Measurements from ENCODE around the gene MUC20.
A peak's percentile ranks its signal among the peaks of the same experiment; 100 is the strongest.

Gene MUC20

DNA sequence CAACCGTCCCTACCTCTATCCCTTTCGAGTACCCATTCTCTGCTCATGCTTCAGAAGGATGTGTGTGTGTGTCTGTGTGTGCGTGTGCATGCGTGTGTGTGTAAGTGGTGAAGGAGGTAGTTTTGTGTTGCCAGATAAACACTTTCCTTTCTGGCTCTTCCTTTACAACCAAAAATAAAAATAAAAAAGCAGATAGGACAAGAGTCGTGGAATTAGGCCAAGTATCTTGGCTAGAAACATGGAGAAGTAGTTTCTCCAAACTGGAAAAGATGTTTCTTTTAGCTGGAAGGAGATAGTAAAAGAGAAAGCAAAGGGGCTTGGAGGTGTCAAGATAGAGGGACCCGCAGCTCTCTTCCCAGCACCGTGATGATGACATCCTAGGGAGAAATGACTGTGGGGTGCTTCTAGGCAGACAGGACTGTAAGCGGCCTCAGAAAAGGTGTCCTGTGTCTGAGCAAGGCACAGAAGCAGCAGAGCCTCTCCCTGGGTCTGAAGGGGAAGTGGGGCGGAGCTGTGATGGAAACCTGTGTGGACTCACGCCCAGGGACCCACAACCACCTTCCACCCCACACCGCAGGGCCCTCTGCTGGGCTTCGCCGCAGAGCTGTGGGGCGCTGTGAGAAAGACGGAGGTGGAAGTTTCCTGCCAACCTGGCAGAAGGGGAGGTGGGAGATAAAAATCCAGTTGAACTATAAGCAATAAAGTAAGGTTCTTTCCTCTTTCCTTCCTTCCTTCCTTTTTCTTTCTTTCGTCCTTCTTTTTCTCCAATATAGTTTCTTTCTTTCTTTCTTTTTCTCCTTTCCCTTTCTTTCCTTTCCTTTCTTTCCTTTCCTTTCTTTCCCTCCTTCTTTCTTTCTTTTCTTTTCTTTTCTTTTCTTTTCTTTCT, 35.3 kb downstream of the MUC20 start:
- peak in 1 of 2 donors; percentile 28 for DNase-seq (ENCODE audit: low read depth in 2 of 2)

DNA sequence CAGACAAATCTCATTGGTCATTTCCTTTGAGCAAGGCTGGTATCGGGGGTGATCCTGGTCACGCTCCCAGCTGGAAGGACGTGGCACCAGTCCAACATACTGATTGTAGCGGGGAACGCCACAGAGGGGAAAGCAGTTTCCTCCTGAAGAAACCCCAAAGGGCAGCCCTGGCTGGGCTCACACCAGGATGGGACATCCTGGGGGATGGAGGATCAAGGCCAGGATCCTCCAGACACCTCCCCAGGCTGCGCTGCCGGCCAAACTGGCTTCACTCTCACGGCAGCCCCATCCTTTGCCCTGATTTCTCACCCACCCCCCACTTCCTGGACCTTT, 36.6 kb downstream of the MUC20 start:
- no peak for DNase-seq (ENCODE audit: low read depth in 2 of 2)

DNA sequence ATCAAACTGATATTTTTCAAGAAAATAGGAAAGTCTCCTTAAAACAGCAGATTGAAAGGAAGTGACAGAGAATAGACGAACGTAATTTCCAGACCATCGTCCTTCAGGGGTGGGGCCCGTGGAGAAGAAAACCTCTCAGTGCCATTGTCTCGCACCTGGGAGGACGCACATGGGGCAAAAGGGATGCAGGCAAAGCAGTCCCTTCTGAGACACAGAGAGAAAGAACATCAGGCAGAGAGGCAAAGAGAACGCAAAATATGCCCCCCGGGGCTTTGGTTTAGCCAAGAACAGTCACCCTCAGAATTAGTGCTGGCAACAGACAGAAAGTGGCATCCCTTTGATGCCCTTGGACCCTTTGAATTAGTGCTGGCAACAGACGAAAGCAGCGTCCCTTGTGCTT, 37.0 kb downstream of the MUC20 start:
- no peak for DNase-seq (ENCODE audit: low read depth in 2 of 2)

DNA sequence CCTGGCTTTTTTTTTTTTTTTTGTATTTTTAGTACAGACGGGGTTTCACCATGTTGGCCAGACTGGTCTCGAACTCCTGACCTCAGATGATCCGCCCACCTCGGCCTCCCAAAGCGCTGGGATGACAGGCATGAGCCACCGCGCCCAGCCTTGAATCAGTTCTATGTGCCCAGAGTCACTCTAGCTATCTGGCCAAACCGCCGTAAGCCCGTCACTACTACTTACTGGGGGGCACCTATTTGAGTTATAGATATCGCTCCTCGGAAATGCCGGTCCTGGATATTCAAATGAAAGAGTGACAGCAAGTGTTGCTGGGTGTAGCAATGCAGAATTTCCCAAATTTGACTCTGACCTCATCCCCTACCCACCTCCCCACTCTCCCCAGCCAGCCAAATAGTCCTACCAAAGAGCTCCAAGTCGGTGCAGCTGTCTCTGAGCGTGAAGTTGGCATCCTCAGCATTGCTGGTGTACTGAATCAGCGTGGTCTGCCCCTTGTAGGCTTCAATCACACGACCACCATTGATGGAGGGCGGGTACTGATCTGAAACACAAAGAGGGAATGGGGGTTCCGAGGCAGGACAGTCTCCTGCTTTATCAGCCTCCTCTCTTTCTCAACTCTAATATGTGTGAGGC, 38.1 kb downstream of the MUC20 start:
- DNase-seq (ENCODE audit: low read depth in 2 of 2) = no peak

DNA sequence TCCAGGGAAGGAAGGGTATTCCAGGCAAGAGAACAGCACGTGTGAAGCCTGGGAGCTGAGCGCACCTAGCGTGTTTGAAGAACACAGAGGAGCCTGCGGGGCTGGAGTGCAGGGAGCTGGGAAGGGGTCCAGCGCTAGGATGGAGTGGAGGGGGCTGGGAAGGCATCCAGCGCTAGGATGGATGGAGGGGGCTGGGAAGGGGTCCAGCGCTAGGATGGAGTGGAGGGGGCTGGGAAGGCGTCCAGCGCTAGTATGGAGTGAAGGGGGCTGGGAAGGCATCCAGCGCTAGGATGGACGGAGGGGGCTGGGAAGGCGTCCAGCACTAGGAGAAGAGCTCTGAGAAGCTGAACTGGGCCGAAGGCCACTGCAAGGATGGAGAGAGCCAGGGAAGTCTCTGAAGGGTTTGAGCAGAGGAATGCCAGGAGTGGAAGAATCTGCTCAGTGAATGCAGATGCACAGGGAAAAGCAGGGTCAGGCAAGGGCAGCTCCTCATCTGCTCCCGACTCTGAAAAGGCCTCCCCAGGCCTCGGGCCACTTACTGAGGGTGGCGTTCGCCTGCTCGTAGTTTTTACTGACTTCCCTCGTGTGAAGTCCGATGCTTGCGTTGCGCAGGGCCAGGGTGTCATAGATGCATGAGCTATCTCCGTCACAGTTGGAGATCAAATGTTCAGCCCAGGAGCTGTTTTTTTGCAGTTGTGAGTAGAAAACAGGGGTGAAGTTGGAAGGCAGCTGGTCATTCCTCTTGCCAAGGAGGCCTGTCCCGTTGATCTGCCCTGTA, 39.8 kb downstream of the MUC20 start:
- DNase-seq (ENCODE audit: low read depth in 2 of 2) = no peak

DNA sequence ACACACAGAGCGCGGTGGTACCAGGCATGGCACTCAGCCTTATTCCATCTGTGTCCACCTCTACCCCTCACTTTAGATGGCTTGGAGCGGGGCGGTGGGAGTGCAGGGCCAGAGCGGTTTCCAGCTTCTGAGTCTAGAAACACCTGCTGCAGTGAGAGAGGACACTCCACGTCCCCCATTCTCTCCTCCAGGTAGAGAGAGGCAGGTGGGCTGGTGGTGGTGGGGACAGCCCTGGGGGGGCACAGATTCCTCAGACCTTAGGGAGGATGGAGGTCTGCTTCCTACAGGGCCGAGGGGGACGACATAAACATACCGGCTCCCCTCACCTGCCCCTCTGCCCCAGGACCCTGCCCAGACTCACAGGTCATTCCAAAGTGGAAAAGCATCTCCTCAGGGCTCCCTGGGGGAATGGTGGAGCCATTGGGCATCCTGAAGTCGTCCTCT, 40.4 kb downstream of the MUC20 start:
- DNase-seq (ENCODE audit: low read depth in 2 of 2) = no peak

DNA sequence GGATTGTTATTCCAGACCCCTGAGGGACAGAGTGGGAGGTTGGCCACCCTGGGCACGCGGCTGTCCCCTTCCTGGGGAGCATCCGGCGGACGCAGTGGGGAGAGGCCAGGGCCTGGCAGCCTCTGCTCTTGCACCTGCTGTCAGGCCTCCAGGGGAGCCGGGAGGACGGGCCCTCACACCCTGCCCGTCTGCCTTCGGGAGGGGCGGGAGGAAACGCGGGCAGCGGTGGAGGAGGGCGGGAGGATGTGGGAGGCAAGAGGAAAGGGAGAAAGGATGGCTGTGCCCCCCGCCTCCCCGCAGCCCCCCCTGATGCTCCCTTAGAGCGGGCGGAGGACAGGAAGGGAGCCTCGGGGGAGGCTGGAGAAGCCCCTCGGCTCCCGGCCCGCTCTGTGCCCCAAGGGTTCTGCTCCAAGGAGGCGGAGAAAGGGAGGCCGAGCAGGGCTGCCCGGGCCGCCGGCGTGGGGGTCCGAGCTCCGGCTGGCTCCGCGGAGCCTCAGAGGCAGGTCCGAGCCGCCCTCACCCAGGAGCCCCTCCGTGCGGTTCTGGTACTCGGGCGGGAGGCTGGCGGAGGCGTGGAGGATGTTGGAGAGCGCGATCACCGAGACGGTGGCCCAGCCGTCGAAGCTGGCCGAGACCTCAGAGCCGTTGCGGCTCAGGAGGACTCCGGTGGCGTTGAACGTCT, 40.9 kb downstream of the MUC20 start:
- DNase-seq (ENCODE audit: low read depth in 2 of 2) = no peak

DNA sequence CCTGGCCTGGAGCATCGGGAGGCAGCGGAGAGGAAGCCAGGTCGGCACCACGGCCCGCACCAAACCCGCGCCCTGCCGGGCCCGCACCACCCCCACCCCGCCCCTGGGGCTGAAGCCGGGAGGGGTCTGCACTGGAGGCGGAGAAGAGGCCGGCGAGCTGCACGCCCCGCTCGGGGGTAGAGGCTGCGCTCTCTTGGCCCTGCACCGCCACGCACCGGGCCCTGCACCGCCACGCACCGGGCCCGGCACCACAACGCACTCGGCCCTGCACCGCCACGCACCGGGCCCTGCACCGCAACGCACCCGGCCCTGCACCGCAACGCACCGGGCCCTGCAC, 41.4 kb downstream of the MUC20 start:
- DNase-seq (ENCODE audit: low read depth in 2 of 2) = no peak

DNA sequence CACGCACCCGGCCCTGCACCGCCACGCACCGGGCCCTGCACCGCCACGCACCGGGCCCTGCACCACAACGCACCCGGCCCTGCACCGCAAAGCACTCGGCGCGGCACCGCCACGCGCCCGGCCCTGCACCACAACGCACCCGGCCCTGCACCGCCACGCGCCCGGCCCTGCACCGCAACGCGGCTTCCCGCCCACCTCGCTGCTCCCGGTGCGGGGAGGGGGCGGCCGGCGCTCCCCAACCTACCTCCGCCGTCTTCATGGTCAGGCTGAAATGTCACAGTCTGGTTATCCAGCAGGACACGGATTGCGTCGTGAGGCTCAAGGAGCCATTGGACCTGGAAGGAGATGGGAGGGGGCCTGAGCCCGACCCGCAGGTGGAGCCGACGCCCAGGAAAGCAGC, 41.8 kb downstream of the MUC20 start:
- no peak for DNase-seq (ENCODE audit: low read depth in 2 of 2)

DNA sequence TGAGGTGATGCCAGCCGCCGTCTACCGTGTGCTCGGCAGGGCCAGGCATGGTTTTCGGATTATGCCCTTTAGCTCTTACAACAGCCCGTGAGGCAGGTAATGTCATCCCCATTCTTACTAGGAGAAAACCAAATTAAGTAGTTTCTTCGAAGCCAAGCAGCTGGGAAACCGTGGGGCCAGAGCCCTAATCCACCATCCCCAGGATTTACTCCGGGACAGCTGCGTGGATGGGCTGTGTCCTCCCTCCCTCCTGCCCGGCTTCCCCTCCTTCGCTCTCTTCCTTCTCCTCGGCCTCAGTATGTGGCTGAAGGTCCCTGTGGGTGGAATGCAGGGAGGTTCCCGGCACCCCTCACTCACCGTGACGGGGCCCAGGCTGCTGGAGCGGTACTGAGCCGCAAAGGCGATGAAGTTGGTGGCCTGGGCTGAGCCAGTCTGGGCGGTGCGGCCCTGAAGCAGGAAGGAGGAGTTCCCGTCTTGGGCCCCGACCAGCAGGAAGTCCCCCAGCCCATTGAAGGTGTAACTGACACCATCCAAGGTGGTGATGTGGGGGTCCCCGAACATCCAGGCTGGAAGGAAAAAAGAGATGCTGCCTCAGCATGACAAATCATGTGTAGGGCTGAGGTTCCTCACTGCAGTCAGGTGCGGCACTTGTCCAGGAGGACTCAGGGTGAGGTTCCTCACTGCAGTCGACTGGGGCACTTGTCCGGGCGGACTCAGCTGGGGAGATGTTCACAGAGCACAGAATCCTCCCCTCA, 42.5 kb downstream of the MUC20 start:
- no peak for DNase-seq (ENCODE audit: low read depth in 2 of 2)

DNA sequence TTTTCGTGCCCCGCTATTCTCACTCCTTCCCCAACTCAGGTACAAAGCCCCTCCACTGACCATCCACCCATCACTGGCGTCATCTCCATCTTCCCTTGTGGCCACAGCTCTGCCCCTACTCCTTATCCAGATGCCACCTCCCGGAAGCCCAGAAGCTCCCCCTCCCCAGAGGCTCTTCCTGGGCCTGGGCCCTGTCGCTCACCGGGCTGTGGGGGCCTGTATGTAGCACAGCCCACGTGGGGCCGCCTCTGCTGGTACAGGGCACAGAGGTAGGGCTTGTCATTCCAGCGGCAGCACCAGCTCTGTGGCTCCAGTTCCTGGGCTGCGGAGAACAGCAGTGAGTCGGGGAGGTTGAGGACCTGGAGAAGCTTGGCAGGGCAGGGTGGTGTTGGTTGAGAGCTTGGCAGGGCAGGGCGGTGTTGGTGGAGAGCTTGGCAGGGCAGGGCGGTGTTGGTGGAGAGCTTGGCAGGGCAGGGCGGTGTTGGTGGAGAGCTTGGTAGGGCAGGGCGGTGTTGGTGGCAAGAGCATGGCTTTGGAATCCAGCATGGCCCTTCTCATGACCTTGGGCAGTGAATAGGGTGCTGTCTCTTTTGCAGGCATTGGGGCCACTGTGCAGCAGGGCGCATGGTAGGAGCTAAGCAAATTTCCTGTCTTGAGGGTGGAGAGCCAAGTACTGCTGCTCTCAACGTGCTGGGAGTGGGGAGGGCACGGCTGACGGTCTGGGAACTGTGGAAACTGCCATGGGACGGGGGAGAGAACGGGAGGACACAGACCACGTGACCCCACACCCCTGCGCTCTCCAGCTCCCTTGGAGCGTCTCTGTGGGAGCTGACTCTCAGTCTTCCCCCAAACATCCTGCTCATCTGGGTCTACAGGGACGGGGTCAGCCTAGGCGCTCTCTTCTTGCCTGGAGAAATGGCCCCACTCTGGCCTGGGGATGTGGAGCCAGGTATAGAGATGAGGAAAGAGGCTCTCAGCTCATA, 43.4 kb downstream of the MUC20 start:
- no peak for DNase-seq (ENCODE audit: low read depth in 2 of 2)

DNA sequence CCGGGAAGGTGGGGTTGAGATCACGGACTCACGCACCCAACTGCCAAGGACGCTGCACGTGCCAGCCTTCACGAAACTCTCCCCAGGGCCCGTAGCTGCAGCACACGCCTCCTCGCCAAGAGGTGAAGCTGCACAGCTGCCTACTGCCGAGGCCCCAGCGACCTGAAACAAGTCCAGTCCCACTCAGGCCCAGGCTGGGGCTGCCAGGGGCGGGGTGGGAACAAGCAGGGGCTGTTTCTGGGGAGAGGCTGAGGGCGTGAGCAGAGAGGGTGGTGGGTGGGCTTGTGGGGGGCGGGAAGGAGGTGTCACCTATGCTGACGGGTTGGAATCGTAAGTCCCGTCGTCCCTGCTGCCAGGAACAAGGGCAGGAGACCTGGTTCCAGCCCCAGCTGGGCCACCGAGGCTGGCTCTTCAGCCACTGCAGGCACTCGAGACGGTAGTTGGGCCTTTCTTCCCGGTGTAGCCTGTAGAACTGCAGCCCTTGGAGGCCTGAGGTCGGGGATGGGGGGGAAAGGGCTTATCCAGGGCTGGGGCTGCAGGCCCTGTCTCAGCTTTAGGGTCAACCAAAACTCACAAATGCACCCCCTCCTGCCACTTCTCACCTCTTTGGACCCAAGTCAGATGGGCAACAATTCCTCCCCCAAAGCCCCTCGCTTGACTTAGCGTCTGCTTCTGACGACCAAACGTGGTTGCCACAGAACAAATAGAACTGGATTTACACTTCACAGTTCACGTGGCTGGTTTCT, 44.4 kb downstream of the MUC20 start:
- no peak for DNase-seq (ENCODE audit: low read depth in 2 of 2)

DNA sequence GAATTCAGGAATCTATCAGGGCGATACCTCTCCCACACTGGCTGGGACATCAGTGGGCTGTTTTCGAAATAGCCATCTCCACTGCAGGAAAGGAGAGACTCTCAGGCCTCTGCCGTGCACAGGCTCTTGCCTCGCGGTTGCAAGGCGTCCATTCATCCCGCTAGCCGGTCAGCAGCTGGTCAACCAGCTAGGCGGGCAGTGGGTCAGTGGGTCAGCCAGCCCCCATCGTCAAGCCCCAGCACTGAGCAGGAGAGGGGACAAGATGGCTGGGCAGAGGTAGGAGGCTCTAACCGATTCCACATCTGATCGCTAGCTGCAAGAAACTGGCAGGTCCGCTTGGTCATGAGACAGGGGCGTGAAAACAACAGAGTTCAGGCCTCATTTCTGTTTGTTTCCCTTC, 45.9 kb downstream of the MUC20 start:
- DNase-seq (ENCODE audit: low read depth in 2 of 2) = no peak

DNA sequence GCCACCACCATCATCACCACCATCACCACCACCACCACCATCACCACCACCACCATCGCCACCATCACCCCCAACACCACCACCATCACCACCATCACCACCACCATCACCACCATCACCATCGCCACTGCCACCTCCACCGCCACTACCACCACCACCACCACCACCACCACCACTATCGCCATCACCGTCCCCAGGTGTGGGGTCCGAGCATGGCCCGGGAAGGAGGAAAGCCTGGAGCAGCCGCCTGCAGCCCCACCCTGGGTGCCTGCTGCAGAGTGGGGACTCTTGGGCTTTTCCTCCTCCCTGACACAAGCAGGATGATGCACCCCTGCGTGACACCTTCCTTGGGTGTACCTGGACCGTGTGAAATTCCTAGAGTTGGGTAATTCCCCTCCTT, 47.0 kb downstream of the MUC20 start:
- no peak for DNase-seq (ENCODE audit: low read depth in 2 of 2)

DNA sequence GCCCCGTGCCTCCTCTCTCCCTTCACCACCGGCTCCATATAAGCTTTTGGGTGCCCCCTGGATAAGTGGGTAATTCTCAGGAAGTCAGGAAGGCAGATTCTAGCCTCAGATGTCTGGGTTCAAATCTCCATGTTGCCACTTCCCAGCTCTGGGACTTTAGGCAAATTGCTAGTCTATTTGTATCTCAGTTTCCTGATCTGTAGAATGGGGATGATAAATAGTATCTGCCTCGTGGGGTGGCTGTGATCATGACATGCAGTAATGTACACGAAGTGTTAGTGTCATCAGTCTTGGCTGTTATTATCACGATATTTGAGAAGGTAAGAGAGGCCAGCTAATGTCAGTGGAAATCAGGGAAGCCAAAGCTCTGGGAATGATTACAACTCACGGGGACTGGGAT, 47.6 kb downstream of the MUC20 start:
- DNase-seq (ENCODE audit: low read depth in 2 of 2) = no peak

DNA sequence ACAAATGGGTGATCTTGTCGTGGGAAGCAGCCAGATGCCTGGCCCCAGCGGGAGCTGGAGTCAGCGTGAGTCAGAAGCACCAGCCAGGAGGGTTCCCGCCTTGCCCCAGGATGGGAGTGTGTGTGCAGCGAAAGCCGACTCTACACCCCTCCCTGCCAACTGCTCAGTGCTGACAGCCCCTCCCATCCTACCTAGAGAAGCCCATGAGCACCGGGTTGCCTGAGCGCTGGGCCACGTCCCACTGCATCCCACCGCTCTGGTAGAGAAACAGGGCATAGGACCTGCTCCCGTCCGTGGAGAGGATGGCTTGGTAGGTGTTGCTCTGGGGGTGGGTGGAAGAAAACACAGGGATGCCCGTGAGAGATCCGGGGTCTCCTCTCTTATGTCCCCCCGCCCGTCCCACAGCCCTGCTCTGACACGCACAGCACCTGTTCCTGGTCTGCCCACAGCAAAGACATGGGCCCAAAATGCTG, 48.1 kb downstream of the MUC20 start:
- DNase-seq (ENCODE audit: low read depth in 2 of 2) = no peak

DNA sequence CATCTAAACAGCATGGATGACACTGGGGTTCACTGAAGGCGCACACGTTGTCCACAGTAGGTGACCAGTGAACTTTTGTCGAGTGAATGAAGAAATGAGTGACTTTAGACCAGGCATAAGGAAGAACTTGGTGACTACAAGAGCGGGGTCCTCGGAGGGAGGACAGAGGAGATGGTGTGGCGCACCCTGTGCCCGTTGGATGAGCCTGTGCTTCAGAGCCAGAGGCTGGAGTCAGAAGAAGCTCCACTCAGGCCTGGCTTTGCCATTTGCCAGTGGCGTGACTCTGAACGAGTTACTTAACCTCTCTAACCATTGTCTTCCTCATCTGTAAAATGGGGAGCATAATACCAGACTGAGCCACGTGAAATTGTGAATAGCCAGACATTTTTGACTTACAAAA, 48.8 kb downstream of the MUC20 start:
- DNase-seq (ENCODE audit: low read depth in 2 of 2) = no peak

DNA sequence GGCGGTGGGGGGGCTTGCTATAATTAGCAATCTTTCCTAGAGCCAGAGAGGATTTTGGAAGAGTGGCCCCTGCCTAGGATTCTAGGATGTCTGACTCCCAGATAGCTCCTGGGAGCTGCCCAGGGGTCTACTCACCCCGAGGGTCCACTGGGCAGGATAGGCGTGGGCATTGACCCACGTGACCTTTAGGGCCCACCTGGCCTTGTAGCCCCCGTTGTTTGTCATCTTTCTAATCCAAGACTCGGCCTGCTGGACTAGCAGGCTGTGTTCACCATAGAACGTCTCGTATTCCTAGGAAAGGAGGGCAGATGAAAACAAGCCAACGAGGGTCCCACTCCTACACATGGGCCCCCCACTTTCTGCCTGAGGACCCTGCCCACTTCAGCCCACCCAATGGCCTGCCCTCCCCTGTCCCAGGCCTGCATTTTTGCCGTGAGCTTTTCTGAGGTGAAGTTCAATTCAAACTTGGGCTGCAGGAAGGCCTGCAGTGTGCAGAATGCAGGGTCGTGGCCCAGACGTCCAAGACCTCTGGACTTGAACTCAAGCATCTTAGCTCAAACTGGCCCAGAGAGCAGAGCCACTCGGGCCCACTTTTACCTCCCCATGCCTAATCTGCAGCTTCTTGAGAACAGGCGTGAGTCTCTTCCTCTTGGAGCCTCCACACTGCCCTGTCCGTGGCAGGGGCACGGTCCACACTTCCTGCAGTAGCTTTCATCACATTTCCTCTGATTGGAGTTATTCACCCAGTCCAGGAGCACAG, 49.5 kb downstream of the MUC20 start:
- no peak for DNase-seq (ENCODE audit: low read depth in 2 of 2)
